ENCODE measurements around the gene C7orf57.

The C7orf57 gene

GRCh38 chr7:48109848-48110663 is 74.7 kb downstream of the C7orf57 start:
- peak; percentile 91 for DNase-seq (ENCODE audit: low read depth)

- no peak for DNase-seq (ENCODE audit: low read depth)
Observed at GRCh38 chr7:48110868-48111267, 75.5 kb downstream of the C7orf57 start.

Measured in activated T-cell treated with anti-CD3 and anti-CD28 coated beads for 1 hour (primary cell).